AG10803 (cell line): ENCODE measurements around the gene RBM39.

Source experiments
- DNase-seq: peaks from one replicate; pipeline ENCODE4 v3.0.0; 2010; ENCODE audit warnings: low read depth
- H3K4me3 ChIP-seq: 2 replicates; pipeline ENCODE4 v1.5.1; 2011; ENCODE audit warnings: mild to moderate bottlenecking, low read length, control low read depth
- TF ChIP-seq, protein P1 (sequence below): conservative IDR thresholded peaks from 2 replicates; pipeline ENCODE4 v1.5.1; 2011; ENCODE audit warnings: mild to moderate bottlenecking, low read length, control low read depth, inconsistent platforms

The RBM39 gene

GRCh38 chr20:35743693-35744491, 1.8 kb upstream of the RBM39 start:
- no peak overlapping the region for H3K4me3 ChIP-seq
- TF ChIP-seq, protein P1, sequence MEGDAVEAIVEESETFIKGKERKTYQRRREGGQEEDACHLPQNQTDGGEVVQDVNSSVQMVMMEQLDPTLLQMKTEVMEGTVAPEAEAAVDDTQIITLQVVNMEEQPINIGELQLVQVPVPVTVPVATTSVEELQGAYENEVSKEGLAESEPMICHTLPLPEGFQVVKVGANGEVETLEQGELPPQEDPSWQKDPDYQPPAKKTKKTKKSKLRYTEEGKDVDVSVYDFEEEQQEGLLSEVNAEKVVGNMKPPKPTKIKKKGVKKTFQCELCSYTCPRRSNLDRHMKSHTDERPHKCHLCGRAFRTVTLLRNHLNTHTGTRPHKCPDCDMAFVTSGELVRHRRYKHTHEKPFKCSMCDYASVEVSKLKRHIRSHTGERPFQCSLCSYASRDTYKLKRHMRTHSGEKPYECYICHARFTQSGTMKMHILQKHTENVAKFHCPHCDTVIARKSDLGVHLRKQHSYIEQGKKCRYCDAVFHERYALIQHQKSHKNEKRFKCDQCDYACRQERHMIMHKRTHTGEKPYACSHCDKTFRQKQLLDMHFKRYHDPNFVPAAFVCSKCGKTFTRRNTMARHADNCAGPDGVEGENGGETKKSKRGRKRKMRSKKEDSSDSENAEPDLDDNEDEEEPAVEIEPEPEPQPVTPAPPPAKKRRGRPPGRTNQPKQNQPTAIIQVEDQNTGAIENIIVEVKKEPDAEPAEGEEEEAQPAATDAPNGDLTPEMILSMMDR, result no peak
- DNase-seq, result no peak

DNA sequence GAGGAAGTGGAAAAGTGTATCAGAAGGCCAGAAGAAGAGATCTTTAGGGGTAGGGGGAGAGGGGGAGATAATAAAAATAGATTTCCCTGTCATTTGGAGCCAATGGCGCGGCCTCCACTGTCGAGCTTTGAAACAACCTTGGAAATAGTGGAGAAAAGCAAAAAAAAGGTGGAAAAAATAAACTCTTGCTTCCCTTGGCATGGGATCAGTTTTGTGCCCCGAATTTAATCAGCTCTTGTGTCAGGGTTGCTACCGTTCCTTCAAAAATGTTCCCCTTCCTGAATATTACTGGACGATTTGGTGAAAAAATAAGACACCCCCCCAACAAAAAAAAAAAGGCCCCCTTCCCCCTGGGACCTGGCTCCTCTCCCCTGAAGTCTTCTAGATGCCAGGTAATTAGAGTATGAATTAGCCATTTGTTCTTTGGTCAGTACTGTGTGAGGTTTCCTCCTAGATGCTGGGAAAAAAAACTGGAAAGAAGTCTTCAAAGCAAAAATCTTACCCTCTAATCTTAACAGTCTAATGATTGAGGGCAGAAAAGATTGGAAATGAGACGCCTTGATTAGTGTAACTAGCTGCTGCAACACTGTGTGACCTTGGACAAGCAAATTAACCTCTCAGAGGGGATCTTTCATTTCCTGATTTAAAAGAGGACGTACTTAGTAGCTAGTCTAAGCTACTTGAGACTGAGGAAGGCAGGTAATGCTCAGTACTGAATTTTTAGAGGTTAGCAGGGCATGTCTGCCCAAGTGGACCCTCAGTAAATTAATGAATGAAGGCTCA, 872 bp upstream of the RBM39 start:
- no peak for DNase-seq

DNA sequence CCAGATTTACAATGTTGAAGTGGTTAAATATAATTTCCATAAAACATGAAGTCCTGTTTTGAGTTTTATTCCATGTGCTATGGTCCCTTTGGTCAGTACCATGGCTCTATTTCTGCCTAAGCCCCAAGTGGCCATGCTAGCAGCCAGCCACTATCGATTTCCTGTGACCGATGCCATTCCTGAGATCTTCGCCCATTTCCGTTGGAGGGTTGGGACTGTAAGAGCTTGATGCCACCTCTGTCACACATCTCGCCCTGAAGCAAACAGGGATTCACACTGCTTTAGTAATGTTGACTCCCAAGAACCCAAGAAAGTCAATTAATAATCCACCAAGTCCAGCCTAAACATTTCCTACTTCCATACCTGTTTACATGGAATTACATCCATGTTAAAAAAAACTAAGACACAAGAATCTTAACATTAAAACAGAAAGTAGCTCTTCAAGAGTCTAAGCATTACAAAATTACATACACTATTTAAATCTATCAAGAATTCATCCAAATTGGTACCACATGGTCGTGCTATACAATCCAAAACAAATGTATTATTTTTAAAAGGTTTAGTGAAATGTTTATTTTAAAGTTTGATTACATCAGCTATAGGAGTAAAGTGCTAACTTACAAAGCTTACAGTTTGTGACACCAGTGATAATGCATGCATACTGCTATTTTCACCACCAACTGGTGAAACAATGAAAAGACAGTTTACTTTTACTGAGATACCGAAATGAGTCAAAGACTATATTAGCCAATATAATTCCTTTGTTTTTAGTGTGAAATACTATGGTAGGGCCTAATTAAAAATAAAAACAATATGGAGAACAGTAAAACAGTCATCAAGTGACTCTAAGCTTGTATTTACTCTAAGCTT, 2.5 kb downstream of the RBM39 start:
- peak overlapping the region; percentile 88 for H3K4me3 ChIP-seq
- TF ChIP-seq, protein P1, result peak; percentile 61
- peak; percentile 58 for DNase-seq

More for the DNA sequence above, 872 bp upstream of the RBM39 start:
- TF ChIP-seq, protein P1, result no peak
- peak overlapping the region; percentile 79 for H3K4me3 ChIP-seq

GRCh38 chr20:35738410-35739179, 3.5 kb downstream of the RBM39 start:
- TF ChIP-seq, protein P1, result no peak
- no peak overlapping the region for H3K4me3 ChIP-seq
- no peak for DNase-seq

GRCh38 chr20:35737865-35738333, 4.2 kb downstream of the RBM39 start:
- TF ChIP-seq, protein P1, result no peak
- no peak for DNase-seq
- H3K4me3 ChIP-seq, result no peak overlapping the region

DNA sequence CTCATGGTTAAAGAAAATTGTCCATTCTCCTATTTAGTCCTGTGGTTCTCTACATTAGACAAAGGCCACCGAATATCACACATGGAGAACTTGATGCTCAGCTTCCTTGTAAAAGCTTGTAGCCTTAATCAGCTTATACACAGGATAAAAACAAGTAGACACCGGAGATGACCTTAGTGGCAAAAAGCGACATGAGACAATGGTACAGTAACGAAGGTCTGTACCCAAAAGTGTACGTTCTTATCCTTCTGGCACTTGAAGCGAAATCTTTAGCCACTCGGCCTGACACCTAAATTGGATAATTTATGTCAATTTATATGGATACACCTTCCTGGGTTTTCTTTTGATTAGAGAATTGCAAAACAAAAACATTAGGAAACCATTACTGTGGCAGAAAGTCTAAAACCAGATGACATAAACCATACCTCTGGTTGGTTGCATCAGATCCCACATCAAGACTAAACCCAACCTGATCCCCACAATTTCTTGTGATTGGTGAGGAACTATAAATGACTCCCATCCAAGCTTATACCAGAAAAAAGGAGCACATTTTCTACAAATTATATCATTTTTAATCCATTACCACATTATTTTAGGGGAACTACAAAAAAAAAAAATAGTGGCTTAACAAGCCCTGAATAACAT, 6.1 kb downstream of the RBM39 start:
- peak; percentile 49 for DNase-seq
- TF ChIP-seq, protein P1, result no peak
- H3K4me3 ChIP-seq, result no peak overlapping the region
